HCT116 (cell line): ENCODE data around the gene SELENON. TPM values are rescaled to one million over a fixed set of nuclear protein-coding genes. Genes with fewer than 3 reads are reported as not detected.

ENCODE experiments used
- ATAC-seq: fragments of 200-7000 bp; cut with Tn5 transposase; 2 replicates; pipeline ENCODE4 v1.9.1; 2020; ENCODE audit warnings: mild to moderate bottlenecking, moderate library complexity
- BruUV-seq: library from RNA; stranded (reverse); fragments of 400-500 nt; replicated peaks from 2 replicates; lab custom pipeline; 2021; lab: Mats Ljungman, UMichigan
- CTCF ChIA-PET: fragments of 300-600 bp; sonication (Branson Sonifier 250); formaldehyde crosslinking; loops from one replicate; lab custom pipeline; 2021; ENCODE audit warnings: antibody characterized with exemption; lab: Charles Lee
- POLR2A ChIA-PET: fragments of 300-600, 350-600 bp; sonication (Branson Sonifier 250); formaldehyde crosslinking; loops from one replicate; lab custom pipeline; 2021; ENCODE audit warnings: antibody characterized with exemption; lab: Charles Lee
- RAD21 ChIA-PET, 2 experiments: fragments of 300-600 bp; sonication (Branson Sonifier 250); formaldehyde crosslinking; loops; one replicate each; lab custom pipeline; 2023; ENCODE audit warnings: low total read pairs in 2 of 2; ENCODE audit not compliant: uncharacterized antibody in 2 of 2, unreplicated experiment in 2 of 2, low non-redundant PET in 1 of 2; lab: Charles Lee
- DNase-seq: peaks from one replicate; pipeline ENCODE4 v3.0.0-alpha.2; 2010; ENCODE audit warnings: low read depth, low spot score
- H2AFZ ChIP-seq: fragments of 200-600 bp; shearing (Covaris generic), sonication (generic); 2 replicates; pipeline ENCODE4 v1.6.1; 2017; ENCODE audit warnings: low read depth, mixed run types, mixed read lengths, antibody characterized with exemption, low read length; ENCODE audit not compliant: poor library complexity, severe bottlenecking
- H3K27ac ChIP-seq: 2 replicates; pipeline ENCODE4 v1.5.1; 2012; ENCODE audit warnings: low read depth, low read length
- H3K27me3 ChIP-seq: fragments of 200-600 bp; sonication (generic); 2 replicates; pipeline ENCODE4 v1.6.1; 2016; ENCODE audit warnings: mixed run types, low read length, mixed read lengths; ENCODE audit not compliant: insufficient read depth
- H3K36me3 ChIP-seq, 2 experiments: fragments of 200-500 bp in 1 of 2; fragments of 200-600 bp in 1 of 2; sonication (Bioruptor generic) in 1 of 2; sonication (generic) in 1 of 2; 2 replicates each; pipeline versions ENCODE4 v1.5.1 to v1.6.1; 2014 to 2016; ENCODE audit warnings: low read length in 2 of 2, inconsistent platforms in 1 of 2, mixed read lengths in 1 of 2, mixed run types in 1 of 2; ENCODE audit not compliant: insufficient read depth in 2 of 2, control insufficient read depth in 1 of 2
- H3K4me1 ChIP-seq, 2 experiments: fragments of 200-600 bp in 1 of 2; sonication (generic) in 1 of 2; 2 replicates each; pipeline versions ENCODE4 v1.5.1 to v1.6.1; 2012 to 2017; ENCODE audit warnings: low read length in 2 of 2, inconsistent platforms in 1 of 2, mild to moderate bottlenecking in 1 of 2, mixed read lengths in 1 of 2, mixed run types in 1 of 2, moderate library complexity in 1 of 2; ENCODE audit not compliant: insufficient read depth in 2 of 2, control insufficient read depth in 1 of 2
- H3K4me2 ChIP-seq: fragments of 200-600 bp; sonication (generic); 2 replicates; pipeline ENCODE4 v1.6.1; 2017; ENCODE audit warnings: mixed run types, low read length, mixed read lengths
- H3K4me3 ChIP-seq, 2 experiments: fragments of 200-600 bp in 1 of 2; sonication (generic) in 1 of 2; replicated peaks in 1 of 2; 2 replicates each; pipeline ENCODE4 v1.5.1; 2011 to 2016; ENCODE audit warnings: low read length in 2 of 2, control low read depth in 1 of 2, low read depth in 1 of 2, mild to moderate bottlenecking in 1 of 2, mixed read lengths in 1 of 2, mixed run types in 1 of 2
- H3K79me2 ChIP-seq: fragments of 200-600 bp; sonication (generic); 2 replicates; pipeline ENCODE4 v1.6.1; 2017; ENCODE audit warnings: mild to moderate bottlenecking, mixed run types, low read length, moderate library complexity, mixed read lengths; ENCODE audit not compliant: insufficient read depth
- H3K9ac ChIP-seq: fragments of 200-600 bp; sonication (generic); 2 replicates; pipeline ENCODE4 v1.6.1; 2016; ENCODE audit warnings: low read length, mixed read lengths
- H3K9me2 ChIP-seq: fragments of 200-600 bp; sonication (generic), shearing (Covaris generic); 2 replicates; pipeline ENCODE4 v1.6.1; 2017; ENCODE audit warnings: mixed run types, mild to moderate bottlenecking, moderate library complexity; ENCODE audit not compliant: insufficient read depth
- H3K9me3 ChIP-seq, 2 experiments: fragments of 200-500 bp in 1 of 2; fragments of 200-600 bp in 1 of 2; sonication (Bioruptor generic) in 1 of 2; sonication (generic) in 1 of 2; 2 replicates each; pipeline ENCODE4 v1.6.1; 2014 to 2017; ENCODE audit warnings: low read length in 2 of 2, mixed read lengths in 2 of 2, inconsistent platforms in 1 of 2, low read depth in 1 of 2, mild to moderate bottlenecking in 1 of 2, mixed run types in 1 of 2, moderate library complexity in 1 of 2; ENCODE audit not compliant: control insufficient read depth in 1 of 2, insufficient read depth in 1 of 2
- H4K20me1 ChIP-seq: fragments of 200-600 bp; sonication (generic), shearing (Covaris generic); 2 replicates; pipeline ENCODE4 v1.6.1; 2017; ENCODE audit warnings: mixed run types, mild to moderate bottlenecking, moderate library complexity; ENCODE audit not compliant: insufficient read depth
- CBX3 ChIP-seq: IDR thresholded peaks from 2 replicates; pipeline ENCODE4 v1.6.1; 2012; ENCODE audit warnings: low read depth
- CEBPB ChIP-seq: IDR thresholded peaks from 2 replicates; pipeline ENCODE4 v1.6.1; 2012; ENCODE audit warnings: low read depth
- ELF1 ChIP-seq: IDR thresholded peaks from 2 replicates; pipeline ENCODE4 v1.6.1; 2012; ENCODE audit warnings: low read depth, borderline replicate concordance
- EZH2 ChIP-seq: fragments of 200-600 bp; sonication (generic); IDR thresholded peaks from 2 replicates; pipeline ENCODE4 v1.6.1; 2017; ENCODE audit warnings: antibody characterized with exemption, mixed run types
- EZH2phosphoT487 ChIP-seq: fragments of 200-600 bp; IDR thresholded peaks from 2 replicates; pipeline ENCODE4 v1.6.1; 2018; ENCODE audit warnings: antibody characterized with exemption, borderline replicate concordance
- POLR2A ChIP-seq: IDR thresholded peaks from 2 replicates; pipeline ENCODE4 v1.7.0; 2011; ENCODE audit warnings: borderline replicate concordance; ENCODE audit not compliant: insufficient read depth, insufficient read length; ENCODE audit errors: extremely low read depth
- RAD21 ChIP-seq: IDR thresholded peaks from 2 replicates; pipeline ENCODE4 v1.6.1; 2012; ENCODE audit warnings: low read depth, mild to moderate bottlenecking
- SIN3A ChIP-seq: IDR thresholded peaks from 2 replicates; pipeline ENCODE4 v1.6.1; 2012; ENCODE audit warnings: low read depth
- SP1 ChIP-seq: IDR thresholded peaks from 2 replicates; pipeline ENCODE4 v1.6.1; 2012; ENCODE audit warnings: low read depth
- SRF ChIP-seq: IDR thresholded peaks from 2 replicates; pipeline ENCODE4 v1.6.1; 2012; ENCODE audit warnings: low read depth
- TCF7L2 ChIP-seq: IDR thresholded peaks from 2 replicates; pipeline ENCODE4 v1.7.0; 2011; ENCODE audit warnings: borderline replicate concordance, inconsistent platforms; ENCODE audit not compliant: insufficient read depth, insufficient read length; ENCODE audit errors: extremely low read depth
- ZFX ChIP-seq: fragments of 450-650 bp; IDR thresholded peaks from 2 replicates; pipeline ENCODE4 v1.6.1; 2017
- ZNF274 ChIP-seq: fragments of 200-500 bp; sonication (Bioruptor generic); IDR thresholded peaks from 2 replicates; pipeline ENCODE4 v1.6.1; 2014; ENCODE audit warnings: mild to moderate bottlenecking, low read depth, low read length, inconsistent platforms
- intact Hi-C: fragments of 100-400 bp; cut with micrococcal nuclease; formaldehyde crosslinking; loops from 2 replicates; pipeline ENCODE4 v1.10.0; 2022
- total RNA-seq: library from RNA; stranded (reverse); gene quantifications from one replicate; pipeline ENCODE4 v1.2.1, GENCODE V29; 2021; ENCODE audit not compliant: unreplicated experiment
- TF ChIP-seq, protein P1 (sequence below): IDR thresholded peaks from 2 replicates; pipeline ENCODE4 v1.6.1; 2012
- TF ChIP-seq, protein P2 (sequence below): IDR thresholded peaks from 2 replicates; pipeline ENCODE4 v1.6.1; 2011; ENCODE audit warnings: mild to moderate bottlenecking, low read length, moderate library complexity; ENCODE audit not compliant: insufficient replicate concordance; ENCODE audit errors: extremely low read depth
- TF ChIP-seq, protein P3 (sequence below), 3 experiments: fragments of 200-600 bp in 1 of 3; sonication (generic) in 1 of 3; IDR thresholded peaks in 2 of 3; conservative IDR thresholded peaks in 1 of 3; 2 replicates each; pipeline ENCODE4 v1.5.1; 2012 to 2017; ENCODE audit warnings: low read depth in 2 of 3, low read length in 2 of 3, antibody characterized with exemption in 1 of 3, borderline replicate concordance in 1 of 3, control low read depth in 1 of 3, mild to moderate bottlenecking in 1 of 3, mixed read lengths in 1 of 3, mixed run types in 1 of 3, moderate library complexity in 1 of 3; ENCODE audit not compliant: insufficient read depth in 1 of 3
- TF ChIP-seq, protein P4 (sequence below): IDR thresholded peaks from 2 replicates; pipeline ENCODE4 v1.6.1; 2012; ENCODE audit warnings: low read depth
- TF ChIP-seq, protein P5 (sequence below): IDR thresholded peaks from 2 replicates; pipeline ENCODE4 v1.6.1; 2012

Gene SELENON
- total RNA-seq, 1 experiment from 2014 or later: 85.1 TPM

DNA sequence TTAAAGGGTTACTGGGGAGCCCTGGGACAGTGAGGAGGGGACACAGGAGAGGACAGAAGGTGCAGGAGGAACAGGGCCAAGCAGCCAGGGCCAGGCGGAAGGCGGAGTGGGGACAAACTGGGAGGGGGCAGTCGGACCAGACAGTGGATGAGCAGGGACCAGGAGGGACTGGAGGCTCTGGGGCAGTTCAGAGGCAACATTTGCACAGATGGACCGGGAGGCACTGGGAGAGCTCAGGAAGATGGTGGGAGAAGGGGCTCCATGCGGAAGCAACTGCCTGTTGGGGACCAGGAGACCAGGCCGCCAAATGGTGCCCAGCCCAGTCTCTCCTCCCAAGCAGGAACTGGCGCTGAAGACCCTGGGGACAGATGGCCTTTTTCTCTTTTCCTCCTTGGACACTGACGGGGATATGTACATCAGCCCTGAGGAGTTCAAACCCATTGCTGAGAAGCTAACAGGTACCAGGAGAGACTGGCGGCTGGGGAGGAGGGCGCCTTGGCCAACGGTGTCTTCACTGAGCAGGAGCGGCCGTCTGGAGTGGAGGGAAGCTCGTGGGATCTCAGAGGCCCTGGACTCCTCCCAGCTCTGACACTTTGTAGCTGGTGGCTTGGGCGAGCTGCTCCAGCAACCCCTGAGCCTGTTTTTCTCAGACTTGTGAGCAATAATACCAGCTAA, 847 bp downstream of the SELENON start:
- peak overlapping the region; percentile 63; the same call in 1 of the 2 replicates for H3K27ac ChIP-seq
- H4K20me1 ChIP-seq: no peaks in the 10 kb centered on the region
- ATAC-seq: peak; percentile 15
- H3K4me1 ChIP-seq: peaks cover 5 to 16% of the 10 kb centered on the region in 2 experiments; a peak in 3 of 4 replicates
- no peaks in the 10 kb centered on the region for H3K9me3 ChIP-seq
- no peaks in the 10 kb centered on the region for H3K79me2 ChIP-seq
- RAD21 ChIA-PET: no interaction called here
- TF ChIP-seq POLR2A (no peak), EZH2 (no peak), TCF7L2 (no peak), CEBPB (no peak), ZFX (no peak), EZH2phosphoT487 (no peak), SP1 (no peak), CBX3 (no peak), SIN3A (no peak), RAD21 (no peak), ZNF274 (no peak), ELF1 (no peak), SRF (no peak)
- TF ChIP-seq, protein P1, sequence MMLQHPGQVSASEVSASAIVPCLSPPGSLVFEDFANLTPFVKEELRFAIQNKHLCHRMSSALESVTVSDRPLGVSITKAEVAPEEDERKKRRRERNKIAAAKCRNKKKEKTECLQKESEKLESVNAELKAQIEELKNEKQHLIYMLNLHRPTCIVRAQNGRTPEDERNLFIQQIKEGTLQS: no peak
- TF ChIP-seq, protein P2, sequence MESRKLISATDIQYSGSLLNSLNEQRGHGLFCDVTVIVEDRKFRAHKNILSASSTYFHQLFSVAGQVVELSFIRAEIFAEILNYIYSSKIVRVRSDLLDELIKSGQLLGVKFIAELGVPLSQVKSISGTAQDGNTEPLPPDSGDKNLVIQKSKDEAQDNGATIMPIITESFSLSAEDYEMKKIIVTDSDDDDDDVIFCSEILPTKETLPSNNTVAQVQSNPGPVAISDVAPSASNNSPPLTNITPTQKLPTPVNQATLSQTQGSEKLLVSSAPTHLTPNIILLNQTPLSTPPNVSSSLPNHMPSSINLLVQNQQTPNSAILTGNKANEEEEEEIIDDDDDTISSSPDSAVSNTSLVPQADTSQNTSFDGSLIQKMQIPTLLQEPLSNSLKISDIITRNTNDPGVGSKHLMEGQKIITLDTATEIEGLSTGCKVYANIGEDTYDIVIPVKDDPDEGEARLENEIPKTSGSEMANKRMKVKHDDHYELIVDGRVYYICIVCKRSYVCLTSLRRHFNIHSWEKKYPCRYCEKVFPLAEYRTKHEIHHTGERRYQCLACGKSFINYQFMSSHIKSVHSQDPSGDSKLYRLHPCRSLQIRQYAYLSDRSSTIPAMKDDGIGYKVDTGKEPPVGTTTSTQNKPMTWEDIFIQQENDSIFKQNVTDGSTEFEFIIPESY: no peak
- TF ChIP-seq, protein P3, sequence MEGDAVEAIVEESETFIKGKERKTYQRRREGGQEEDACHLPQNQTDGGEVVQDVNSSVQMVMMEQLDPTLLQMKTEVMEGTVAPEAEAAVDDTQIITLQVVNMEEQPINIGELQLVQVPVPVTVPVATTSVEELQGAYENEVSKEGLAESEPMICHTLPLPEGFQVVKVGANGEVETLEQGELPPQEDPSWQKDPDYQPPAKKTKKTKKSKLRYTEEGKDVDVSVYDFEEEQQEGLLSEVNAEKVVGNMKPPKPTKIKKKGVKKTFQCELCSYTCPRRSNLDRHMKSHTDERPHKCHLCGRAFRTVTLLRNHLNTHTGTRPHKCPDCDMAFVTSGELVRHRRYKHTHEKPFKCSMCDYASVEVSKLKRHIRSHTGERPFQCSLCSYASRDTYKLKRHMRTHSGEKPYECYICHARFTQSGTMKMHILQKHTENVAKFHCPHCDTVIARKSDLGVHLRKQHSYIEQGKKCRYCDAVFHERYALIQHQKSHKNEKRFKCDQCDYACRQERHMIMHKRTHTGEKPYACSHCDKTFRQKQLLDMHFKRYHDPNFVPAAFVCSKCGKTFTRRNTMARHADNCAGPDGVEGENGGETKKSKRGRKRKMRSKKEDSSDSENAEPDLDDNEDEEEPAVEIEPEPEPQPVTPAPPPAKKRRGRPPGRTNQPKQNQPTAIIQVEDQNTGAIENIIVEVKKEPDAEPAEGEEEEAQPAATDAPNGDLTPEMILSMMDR (IDR thresholded peaks at IDR 0.05 in 2 of 3, conservative IDR thresholded peaks at IDR 0.05 in 1 of 3; ENCODE audit: borderline replicate concordance in 1 of 3, insufficient read depth in 1 of 3, low read depth in 2 of 3, low read length in 2 of 3): no peak
- TF ChIP-seq, protein P4, sequence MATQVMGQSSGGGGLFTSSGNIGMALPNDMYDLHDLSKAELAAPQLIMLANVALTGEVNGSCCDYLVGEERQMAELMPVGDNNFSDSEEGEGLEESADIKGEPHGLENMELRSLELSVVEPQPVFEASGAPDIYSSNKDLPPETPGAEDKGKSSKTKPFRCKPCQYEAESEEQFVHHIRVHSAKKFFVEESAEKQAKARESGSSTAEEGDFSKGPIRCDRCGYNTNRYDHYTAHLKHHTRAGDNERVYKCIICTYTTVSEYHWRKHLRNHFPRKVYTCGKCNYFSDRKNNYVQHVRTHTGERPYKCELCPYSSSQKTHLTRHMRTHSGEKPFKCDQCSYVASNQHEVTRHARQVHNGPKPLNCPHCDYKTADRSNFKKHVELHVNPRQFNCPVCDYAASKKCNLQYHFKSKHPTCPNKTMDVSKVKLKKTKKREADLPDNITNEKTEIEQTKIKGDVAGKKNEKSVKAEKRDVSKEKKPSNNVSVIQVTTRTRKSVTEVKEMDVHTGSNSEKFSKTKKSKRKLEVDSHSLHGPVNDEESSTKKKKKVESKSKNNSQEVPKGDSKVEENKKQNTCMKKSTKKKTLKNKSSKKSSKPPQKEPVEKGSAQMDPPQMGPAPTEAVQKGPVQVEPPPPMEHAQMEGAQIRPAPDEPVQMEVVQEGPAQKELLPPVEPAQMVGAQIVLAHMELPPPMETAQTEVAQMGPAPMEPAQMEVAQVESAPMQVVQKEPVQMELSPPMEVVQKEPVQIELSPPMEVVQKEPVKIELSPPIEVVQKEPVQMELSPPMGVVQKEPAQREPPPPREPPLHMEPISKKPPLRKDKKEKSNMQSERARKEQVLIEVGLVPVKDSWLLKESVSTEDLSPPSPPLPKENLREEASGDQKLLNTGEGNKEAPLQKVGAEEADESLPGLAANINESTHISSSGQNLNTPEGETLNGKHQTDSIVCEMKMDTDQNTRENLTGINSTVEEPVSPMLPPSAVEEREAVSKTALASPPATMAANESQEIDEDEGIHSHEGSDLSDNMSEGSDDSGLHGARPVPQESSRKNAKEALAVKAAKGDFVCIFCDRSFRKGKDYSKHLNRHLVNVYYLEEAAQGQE: no peak
- TF ChIP-seq, protein P5, sequence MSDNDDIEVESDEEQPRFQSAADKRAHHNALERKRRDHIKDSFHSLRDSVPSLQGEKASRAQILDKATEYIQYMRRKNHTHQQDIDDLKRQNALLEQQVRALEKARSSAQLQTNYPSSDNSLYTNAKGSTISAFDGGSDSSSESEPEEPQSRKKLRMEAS: no peak
- CTCF ChIA-PET: interaction anchor here (1.1 kb wide), 1 partner anchor 10 kb away, joined by 7 read pairs; no protein-coding TSS in a partner anchor
- H3K9me2 ChIP-seq: no peaks in the 10 kb centered on the region
- intact Hi-C loops: no loop called here
- H3K27me3 ChIP-seq: no peaks in the 10 kb centered on the region
- no peak for DNase-seq
- H3K4me2 ChIP-seq: peak overlapping the region; percentile 94
- BruUV-seq: no TSS peak
- no peaks in the 10 kb centered on the region for H3K36me3 ChIP-seq
- peak overlapping the region; percentile 77 for H3K9ac ChIP-seq
- peak overlapping the region; percentile 66 to 72 for H3K4me3 ChIP-seq
- H2AFZ ChIP-seq: no peak overlapping the region
- POLR2A ChIA-PET: interaction anchor here (0.6 kb wide), 1 partner anchor 553 kb away, joined by 3 read pairs; the partner anchor contains the start of gene RSRP1
